GM18858 (cell line): ENCODE measurements around the gene GNGT2.

Experiments used
- ATAC-seq: cut with Tn5 transposase; IDR thresholded peaks from one replicate; pipeline ENCODE4 v1.9.1; 2021; ENCODE audit not compliant: unreplicated experiment

Gene GNGT2

DNA sequence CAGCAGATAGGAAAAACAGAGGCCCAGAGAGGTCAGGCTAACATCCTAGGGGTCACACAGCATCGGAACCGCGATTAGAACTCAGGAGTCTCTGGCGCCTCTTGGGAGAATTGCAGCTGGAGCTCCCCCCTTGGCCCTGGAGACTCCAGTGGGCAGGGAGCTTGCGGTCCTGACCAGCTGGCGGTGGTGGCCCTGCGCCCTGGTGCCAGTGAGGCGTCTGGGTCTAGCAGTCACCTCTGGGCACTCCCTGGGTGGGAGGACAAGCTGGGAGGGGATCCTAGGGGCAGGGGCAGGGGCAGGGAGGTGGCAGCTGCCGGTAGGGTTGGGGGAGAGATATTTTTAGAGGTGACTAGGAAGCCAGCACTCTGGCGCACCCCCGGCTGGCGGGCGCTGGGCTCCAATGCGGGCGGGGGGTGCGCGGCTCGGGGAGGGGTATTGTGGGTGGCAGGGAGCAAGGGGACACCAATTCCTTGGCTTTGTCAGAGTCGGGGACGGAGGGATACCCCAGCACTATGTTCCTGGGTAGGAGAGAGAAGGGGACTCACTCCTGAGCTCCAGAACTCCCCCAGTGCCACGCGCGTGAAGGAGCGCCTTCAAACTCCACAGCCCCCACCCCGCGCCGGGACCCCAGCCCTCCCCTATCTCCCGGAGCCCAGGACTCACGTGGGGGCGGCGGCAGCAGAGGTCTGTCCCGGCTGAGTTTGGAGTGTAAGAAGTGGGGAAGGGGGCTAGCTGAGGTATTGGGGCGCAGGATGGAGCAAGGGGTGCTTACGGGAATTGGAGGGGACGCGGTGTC lies 19.6 kb upstream of the GNGT2 start:
- ATAC-seq = no peak

DNA sequence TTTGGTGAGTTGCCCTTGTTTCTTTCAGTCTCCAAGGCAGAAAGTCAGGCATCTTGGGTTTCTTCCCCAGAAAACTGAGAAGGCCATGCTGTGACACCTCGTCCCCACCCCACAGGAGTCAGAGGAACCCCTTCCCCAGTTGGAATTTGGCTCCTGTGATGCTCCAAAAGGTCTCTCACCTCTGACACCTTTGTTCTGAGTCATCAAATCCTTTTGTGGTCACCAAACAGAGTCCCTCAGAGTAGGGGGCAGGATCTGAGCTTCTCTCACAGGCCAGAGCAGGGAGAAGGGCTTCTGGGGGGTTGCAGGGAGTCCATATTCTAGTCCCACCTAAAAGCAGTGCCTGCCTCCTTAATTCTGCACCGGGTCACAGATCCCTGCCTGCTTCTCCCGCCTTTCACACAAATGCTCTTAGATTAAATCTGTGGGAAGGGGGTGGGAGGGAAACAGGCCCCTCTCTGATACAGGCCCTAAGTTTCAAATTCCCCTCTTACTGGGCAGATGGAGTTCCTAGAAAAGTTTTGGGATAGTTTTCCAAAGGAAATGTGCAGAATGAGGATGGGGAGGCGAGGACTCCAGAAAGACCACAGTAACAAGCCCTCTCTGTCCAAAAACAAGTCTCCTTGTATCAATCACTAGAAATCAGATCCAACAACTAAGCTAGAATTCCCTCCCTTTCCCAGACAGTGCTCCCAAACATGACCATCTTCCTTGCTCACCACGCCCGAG lies 18.9 kb upstream of the GNGT2 start:
- no peak for ATAC-seq

- ATAC-seq = no peak
Measured at GRCh38 chr17:49227436-49228261, 17.3 kb upstream of the GNGT2 start.

DNA sequence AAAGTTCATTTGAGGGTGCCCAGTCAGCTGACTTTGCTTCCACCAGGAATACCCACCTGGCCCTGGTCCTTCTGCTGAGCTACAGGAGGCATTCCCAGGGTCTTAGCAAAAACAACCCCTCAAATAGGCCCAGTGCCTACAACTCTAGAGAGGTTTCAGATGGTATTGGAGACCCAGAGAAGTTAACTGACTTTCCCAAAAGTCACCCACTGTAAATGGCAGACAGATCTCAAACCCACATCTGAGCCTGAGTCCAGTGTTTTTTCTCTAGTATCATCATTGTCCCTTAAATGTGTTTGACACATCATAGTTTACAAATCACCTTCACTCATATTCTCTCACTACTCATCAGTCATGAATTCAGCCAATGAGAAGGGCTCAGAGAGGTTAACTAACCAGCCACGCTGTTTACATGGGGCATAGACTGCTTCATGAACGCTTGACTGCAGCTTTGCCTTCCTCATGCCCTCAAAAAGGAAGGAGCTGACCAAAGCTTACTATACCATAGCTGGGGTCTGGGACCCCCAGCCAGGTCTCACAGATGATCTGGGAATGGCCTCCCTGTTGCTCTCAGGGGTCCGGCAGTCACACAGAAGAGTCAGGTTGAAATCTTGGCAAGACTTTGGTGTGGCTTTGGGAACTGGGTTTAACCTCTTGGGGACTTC lies 16.5 kb upstream of the GNGT2 start:
- no peak for ATAC-seq

GRCh38 chr17:49225554-49226236 lies 15.3 kb upstream of the GNGT2 start:
- ATAC-seq = no peak

- ATAC-seq = no peak
Measured at GRCh38 chr17:49224997-49225337, 14.6 kb upstream of the GNGT2 start.

DNA sequence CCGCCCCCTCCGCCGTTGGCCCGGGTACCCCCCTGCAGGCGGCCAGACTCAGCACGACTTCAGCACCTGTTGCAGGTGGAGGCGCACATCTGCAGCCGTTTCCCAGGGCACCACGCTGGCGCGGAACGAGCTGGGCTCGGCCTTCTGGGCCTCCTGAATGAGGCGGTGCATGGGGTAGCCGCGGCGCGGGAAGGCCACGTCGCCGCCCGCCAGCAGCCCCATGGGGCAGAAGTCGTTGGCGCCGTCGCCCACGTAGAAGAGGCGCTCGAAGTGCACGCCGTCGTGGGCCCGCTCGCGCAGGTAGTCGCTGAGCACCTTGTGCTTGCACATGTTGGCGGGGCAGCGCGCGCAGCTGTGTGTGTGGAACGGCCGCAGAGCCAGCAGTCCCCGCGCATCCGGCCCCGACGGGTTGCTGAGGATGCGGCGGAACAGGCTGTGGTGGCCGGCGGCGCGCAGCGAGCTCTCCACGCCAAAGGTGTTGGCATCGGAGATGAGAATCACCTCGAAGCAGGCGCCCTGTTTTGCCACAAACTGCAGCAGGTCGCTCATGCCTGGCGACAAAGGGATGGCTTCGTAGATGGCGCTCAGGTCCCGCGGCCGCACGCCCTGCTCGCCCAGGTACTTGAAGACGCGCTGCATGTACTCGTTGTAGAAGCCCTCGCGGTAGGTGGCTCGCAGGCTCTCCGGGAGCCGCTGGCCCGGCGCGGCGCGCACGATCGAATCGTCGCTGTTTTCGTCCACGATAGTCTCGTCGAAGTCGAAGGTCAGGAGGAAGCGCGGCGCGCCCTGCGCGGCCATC lies 14.0 kb upstream of the GNGT2 start:
- no peak for ATAC-seq

DNA sequence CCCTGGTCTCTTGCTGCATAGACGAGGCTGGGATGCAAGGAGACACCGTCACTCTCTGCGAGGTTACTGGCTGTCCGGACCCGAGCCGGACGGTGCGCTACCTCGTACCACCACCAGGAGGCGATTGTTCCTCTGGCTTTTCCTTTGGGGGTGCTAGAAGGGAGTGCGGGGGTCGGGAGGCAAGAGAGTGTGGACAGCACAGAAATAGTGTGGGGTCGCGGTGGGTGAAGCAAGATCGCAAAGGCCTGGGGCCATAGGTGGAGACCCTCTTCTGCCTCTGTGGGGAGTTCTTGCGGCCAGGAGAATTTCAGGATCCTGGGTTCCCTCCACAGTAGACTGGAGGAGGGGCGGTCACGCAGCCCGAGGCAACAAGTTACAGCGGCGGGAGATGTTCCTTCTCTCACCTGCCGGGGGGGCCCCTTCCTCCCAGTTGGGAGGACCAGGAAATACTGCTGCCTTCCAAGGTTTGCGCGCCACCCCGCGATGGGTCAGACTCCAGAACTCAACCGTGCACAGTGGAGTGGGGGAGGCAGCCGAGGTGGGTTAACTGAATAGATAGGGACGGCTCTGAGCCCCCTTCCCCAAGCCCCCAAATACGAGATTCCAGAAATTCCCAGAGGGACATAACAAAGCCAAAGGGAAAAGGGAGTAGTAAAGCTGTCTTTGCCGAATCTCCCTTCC lies 13.3 kb upstream of the GNGT2 start:
- no peak for ATAC-seq

- ATAC-seq = no peak
Measured at GRCh38 chr17:49223168-49223516, 12.8 kb upstream of the GNGT2 start.

- ATAC-seq = no peak
Measured at GRCh38 chr17:49219987-49220386, 9.6 kb upstream of the GNGT2 start.

GRCh38 chr17:49218941-49219913 lies 8.9 kb upstream of the GNGT2 start:
- ATAC-seq = no peak

DNA sequence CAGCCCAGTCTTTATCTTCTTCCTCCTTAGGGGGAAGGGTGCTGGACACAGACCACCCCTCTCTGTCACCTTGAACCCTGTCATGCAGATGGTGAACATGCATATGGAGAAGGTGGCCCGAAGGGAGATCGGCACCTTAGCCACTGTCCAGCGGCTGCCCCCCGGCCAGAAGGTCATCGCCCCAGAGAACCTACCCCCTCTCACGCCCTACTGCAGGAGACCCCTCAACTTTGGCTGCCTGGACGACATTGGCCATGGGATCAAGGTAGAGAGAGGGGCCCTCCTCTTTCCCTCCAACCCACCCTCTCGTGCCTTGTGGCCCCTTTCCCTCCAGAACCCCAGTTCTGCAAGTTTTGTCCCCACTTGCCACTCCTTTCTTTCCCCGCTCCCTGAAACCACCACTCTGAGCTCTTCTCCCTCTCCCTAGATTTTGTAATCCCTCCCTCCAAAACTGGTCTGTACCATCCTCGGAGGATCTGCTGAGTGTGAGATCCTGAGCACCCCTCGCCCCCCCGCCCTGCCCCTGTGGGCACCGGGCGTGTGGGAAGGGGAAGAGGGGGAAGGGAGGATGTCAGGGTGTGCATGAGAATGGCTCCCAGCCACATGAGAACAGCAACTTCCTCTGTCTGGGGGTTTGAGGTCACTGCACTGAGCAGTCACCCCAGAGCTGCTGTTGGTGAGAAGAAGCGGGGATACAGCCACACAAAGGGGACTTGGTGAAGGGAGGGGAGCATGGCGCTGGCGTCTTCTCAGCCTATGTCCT lies 7.5 kb upstream of the GNGT2 start:
- ATAC-seq = peak; percentile 35

DNA sequence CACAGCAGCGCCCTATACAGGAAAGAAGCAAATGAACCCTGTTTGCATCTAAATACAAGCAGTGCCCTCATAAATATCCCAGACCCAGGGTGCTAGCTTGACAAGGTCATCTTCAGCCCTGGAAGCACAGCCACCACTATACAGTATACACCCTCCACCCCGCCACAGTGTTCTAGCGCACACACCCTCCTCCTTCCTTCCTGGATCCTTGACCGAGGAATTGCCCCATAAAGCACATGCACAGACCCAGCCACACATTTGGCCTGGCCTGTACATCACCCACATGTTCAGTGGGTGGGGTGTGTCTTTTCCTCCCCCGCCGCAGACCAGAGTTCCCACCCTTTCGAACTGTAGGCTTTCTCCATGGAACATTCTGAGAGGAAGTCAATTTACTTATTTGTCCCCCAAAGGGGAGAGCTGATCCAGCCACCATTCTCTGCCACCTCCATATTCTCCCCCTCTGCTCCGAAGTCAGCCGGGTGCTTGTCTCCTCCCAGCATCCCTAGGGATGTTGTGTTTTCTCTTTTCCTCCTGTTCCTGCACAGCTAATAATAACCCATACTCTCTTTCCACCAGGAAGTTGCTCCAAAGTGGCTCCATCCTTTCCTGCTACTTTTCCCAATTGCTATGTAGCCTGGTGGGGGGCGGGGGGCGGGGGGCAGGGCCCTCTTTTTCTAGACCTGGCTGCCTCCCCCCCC lies 6.7 kb upstream of the GNGT2 start:
- no peak for ATAC-seq

GRCh38 chr17:49216482-49216881 lies 6.1 kb upstream of the GNGT2 start:
- ATAC-seq = no peak

DNA sequence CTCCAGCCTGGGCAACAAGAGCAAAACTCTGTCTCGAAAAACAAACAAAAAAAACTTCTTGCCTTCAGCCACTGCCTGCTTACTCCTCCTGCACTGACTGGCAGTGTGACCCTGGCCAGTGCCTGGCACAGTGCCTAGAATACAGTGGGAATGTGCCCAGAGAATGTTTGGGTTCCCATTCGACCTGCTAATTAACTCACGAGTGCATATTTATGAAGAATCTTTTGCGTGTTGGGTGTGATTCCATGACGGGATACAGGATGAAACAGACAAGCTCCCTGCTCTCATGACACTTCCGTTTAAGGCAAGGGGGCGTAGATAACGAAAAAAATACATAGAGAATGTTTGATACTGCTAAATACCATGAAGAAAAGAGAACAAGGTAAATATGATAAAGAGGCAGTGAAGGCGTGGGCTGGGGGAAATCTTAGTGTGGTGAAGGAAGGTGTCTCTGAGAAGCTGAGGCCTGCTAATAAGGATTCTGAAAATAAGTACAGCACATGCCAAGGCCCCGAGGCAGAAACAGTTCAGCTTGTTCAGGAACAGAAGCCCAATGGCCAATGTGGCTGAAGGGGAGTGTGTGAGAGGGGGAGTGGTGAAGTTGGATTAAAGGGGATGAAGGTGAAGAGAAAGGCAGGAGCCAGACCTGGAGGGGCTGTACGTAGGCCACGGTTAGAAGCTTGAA lies 4.4 kb upstream of the GNGT2 start:
- ATAC-seq = no peak

GRCh38 chr17:49213847-49214246 lies 3.5 kb upstream of the GNGT2 start:
- no peak for ATAC-seq
